Measurements from ENCODE around the gene PROM1.

Gene PROM1

GRCh38 chr4:16106956-16107355 lies 23.1 kb upstream of the PROM1 start:
- no peak for DNase-seq

GRCh38 chr4:16104520-16104919 lies 20.7 kb upstream of the PROM1 start:
- DNase-seq: no peak

- DNase-seq: no peak
These were observed 18.5 kb upstream of the PROM1 start for GRCh38 chr4:16102356-16102755.

GRCh38 chr4:16100833-16101232 lies 17.0 kb upstream of the PROM1 start:
- DNase-seq: no peak

GRCh38 chr4:16092682-16093319 lies 9.0 kb upstream of the PROM1 start:
- no peak for DNase-seq

GRCh38 chr4:16090096-16090705 lies 6.4 kb upstream of the PROM1 start:
- DNase-seq: no peak

- DNase-seq: no peak
These were observed 5.3 kb upstream of the PROM1 start for GRCh38 chr4:16089156-16089555.

- DNase-seq: no peak
These were observed 4.8 kb upstream of the PROM1 start for GRCh38 chr4:16088601-16089000.

GRCh38 chr4:16085822-16086221 lies 2.0 kb upstream of the PROM1 start:
- no peak for DNase-seq

- peak; percentile 32 for DNase-seq
These were observed 1.2 kb downstream of the PROM1 start for GRCh38 chr4:16082426-16083240.

- no peak for DNase-seq
These were observed 1.8 kb downstream of the PROM1 start for GRCh38 chr4:16082041-16082425.

GRCh38 chr4:16079046-16079445 lies 4.8 kb downstream of the PROM1 start:
- DNase-seq: no peak

GRCh38 chr4:16078195-16078760 lies 5.5 kb downstream of the PROM1 start:
- DNase-seq: no peak

GRCh38 chr4:16077786-16078185 lies 6.0 kb downstream of the PROM1 start:
- no peak for DNase-seq

GRCh38 chr4:16075975-16076757 lies 7.7 kb downstream of the PROM1 start:
- DNase-seq: no peak

GRCh38 chr4:16075061-16075460 lies 8.8 kb downstream of the PROM1 start:
- no peak for DNase-seq

GRCh38 chr4:16072168-16072567 lies 11.7 kb downstream of the PROM1 start:
- no peak for DNase-seq

GRCh38 chr4:16070203-16070602 lies 13.6 kb downstream of the PROM1 start:
- no peak for DNase-seq

GRCh38 chr4:16067515-16067914 lies 16.3 kb downstream of the PROM1 start:
- no peak for DNase-seq

GRCh38 chr4:16066586-16067128 lies 17.2 kb downstream of the PROM1 start:
- peak; percentile 29 for DNase-seq

- no peak for DNase-seq
These were observed 18.8 kb downstream of the PROM1 start for GRCh38 chr4:16065066-16065465.

- no peak for DNase-seq
These were observed 21.2 kb downstream of the PROM1 start for GRCh38 chr4:16062601-16063000.

Measured in NCI-H510A (cell line).